T-cell (primary cell): Measurements from ENCODE around the gene SAMD8. TPM values are rescaled to one million over a fixed set of nuclear protein-coding genes. Genes with fewer than 3 reads are reported as not detected.
"Not testable (repeated sequence)": the region's sequence is repeated elsewhere in the genome, so short reads cannot be mapped to it uniquely, and the experiment has no call there.

Experiments used
- ATAC-seq, 4 experiments: fragments of 200-7000 bp in 3 of 4; fragments of 150-1000 bp in 1 of 4; cut with Tn5 transposase; replicated peaks in 1 of 4; 1 replicate in 3 of 4; 2 replicates in 1 of 4; pipeline ENCODE4 v1.10.0; 2021; ENCODE audit warnings: moderate library complexity in 3 of 4, mild to moderate bottlenecking in 2 of 4, moderate number of reproducible peaks in 1 of 4
- CTCF ChIA-PET, 2 donors: fragments of 300-600 bp; sonication (Branson Sonifier 250); formaldehyde crosslinking; loops; one replicate each; lab custom pipeline; 2022; ENCODE audit warnings: antibody characterized with exemption in 2 of 2; lab: Charles Lee
- POLR2A ChIA-PET, 2 donors: fragments of 300-600 bp; sonication (Branson Sonifier 250); formaldehyde crosslinking; loops; one replicate each; lab custom pipeline; 2022; ENCODE audit warnings: antibody characterized with exemption in 2 of 2; lab: Charles Lee
- DNase-seq, 35 experiments: peaks; one replicate each; pipeline versions ENCODE4 v3.0.0 to v3.0.0-alpha.2; 2013 to 2023
- H3K27ac ChIP-seq: one replicate; pipeline ENCODE4 v1.5.1; 2013; ENCODE audit warnings: low read length
- H3K27me3 ChIP-seq, 2 experiments: replicated peaks in 1 of 2; 1 replicate in 1 of 2; 2 replicates in 1 of 2; pipeline versions ENCODE4 v1.6.1 to v1.7.0; 2013; ENCODE audit warnings: low read length in 1 of 2, mixed read lengths in 1 of 2; ENCODE audit not compliant: control insufficient read depth in 2 of 2, insufficient read depth in 2 of 2; ENCODE audit errors: extremely low read depth in 1 of 2
- H3K36me3 ChIP-seq, 2 donors: 1 replicate in 1 of 2; 2 replicates in 1 of 2; pipeline versions ENCODE4 v1.6.1 to v1.7.0; 2013; ENCODE audit warnings: low read length in 1 of 2; ENCODE audit not compliant: control insufficient read depth in 2 of 2, insufficient read depth in 1 of 2; ENCODE audit errors: extremely low read depth in 1 of 2
- H3K4me1 ChIP-seq, 2 experiments: 1 replicate in 1 of 2; 2 replicates in 1 of 2; pipeline versions ENCODE4 v1.6.1 to v1.7.0; 2013; ENCODE audit warnings: low read length in 2 of 2, mixed read lengths in 1 of 2; ENCODE audit not compliant: insufficient read depth in 2 of 2, control insufficient read depth in 1 of 2; ENCODE audit errors: extremely low read depth in 1 of 2
- H3K4me3 ChIP-seq, 2 donors: 1 replicate in 1 of 2; 2 replicates in 1 of 2; pipeline versions ENCODE4 v1.5.1 to v1.7.0; 2013; ENCODE audit warnings: mild to moderate bottlenecking in 2 of 2, low read length in 1 of 2, moderate library complexity in 1 of 2; ENCODE audit not compliant: control insufficient read depth in 1 of 2; ENCODE audit errors: extremely low read depth in 1 of 2
- H3K9me3 ChIP-seq: 2 replicates; pipeline ENCODE4 v1.7.0; 2013
- H3K27ac Mint-ChIP-seq, 2 donors: one replicate each; pipeline ENCODE4 v1.8.0; 2020 to 2021; ENCODE audit warnings: mild to moderate bottlenecking in 2 of 2, mixed read lengths in 2 of 2
- H3K27me3 Mint-ChIP-seq, 2 donors: one replicate each; pipeline ENCODE4 v1.8.0; 2021 to 2022; ENCODE audit warnings: mixed read lengths in 2 of 2
- H3K36me3 Mint-ChIP-seq: one replicate; pipeline ENCODE4 v1.8.0; 2021; ENCODE audit warnings: mixed read lengths
- H3K4me1 Mint-ChIP-seq, 3 donors: one replicate each; pipeline ENCODE4 v1.8.0; 2020 to 2022; ENCODE audit warnings: mixed read lengths in 3 of 3, mild to moderate bottlenecking in 1 of 3
- H3K4me3 Mint-ChIP-seq, 3 donors: one replicate each; pipeline ENCODE4 v1.8.0; 2020 to 2022; ENCODE audit warnings: mild to moderate bottlenecking in 3 of 3, mixed read lengths in 3 of 3, moderate library complexity in 3 of 3
- H3K9me3 Mint-ChIP-seq, 3 donors: one replicate each; pipeline ENCODE4 v1.8.0; 2020 to 2022; ENCODE audit warnings: mixed read lengths in 3 of 3
- WGBS: methylation state at CpG from one replicate; pipeline ENCODE4 v1.1.5; 2013; ENCODE audit warnings: missing lambda C conversion rate; ENCODE audit not compliant: insufficient coverage; 5-methylcytosine and 5-hydroxymethylcytosine counted together
- total RNA-seq, 35 experiments: library from RNA in 6 of 35; stranded (reverse) in 6 of 35; fragments of 120-200 nt in 1 of 35; gene quantifications; one replicate each; pipeline versions ENCODE4 v1.2.1 to v1.2.4 and lab custom pipeline; 2013 to 2026

The SAMD8 gene
- total RNA-seq, 5 donors from 2014 or later (not counting 1 experiment from before 2014, with no cell fraction given): 15.6 to 28.1 (median 16.1) TPM

GRCh38 chr10:75203046-75203620 is 91.7 kb downstream of the SAMD8 start:
- H3K27ac Mint-ChIP-seq, H3K27me3 Mint-ChIP-seq: not testable (repeated sequence)
- CTCF ChIA-PET: interaction anchor here (0.7 to 1.2 kb wide), 4 partner anchors 14 to 2000 kb away, joined by 3 to 10 read pairs (median 4); no protein-coding TSS in a partner anchor

GRCh38 chr10:75203724-75204123 is 92.3 kb downstream of the SAMD8 start:
- Histone ChIP-seq H3K36me3 (no peaks in the 10 kb centered on the region), H3K4me3 (no peak overlapping the region), H3K27me3 (no peaks in the 10 kb centered on the region), H3K27ac (no peak overlapping the region), H3K9me3 (no peaks in the 10 kb centered on the region), H3K4me1 (no peaks in the 10 kb centered on the region)
- DNase-seq (no peak), ATAC-seq (no peak)
- ChIA-PET CTCF (interaction anchor here (0.7 to 1.2 kb wide), 3 partner anchors 14 to 27 kb away, joined by 3 to 5 read pairs (median 4); no protein-coding TSS in a partner anchor), POLR2A (no interaction called here)
- H3K4me1 Mint-ChIP-seq: peaks cover 0 to 2% (median 0%) of the 10 kb centered on the region in 3 donors
- H3K36me3 Mint-ChIP-seq: no peaks in the 10 kb centered on the region
- H3K27ac Mint-ChIP-seq: no peak overlapping the region
- H3K4me3 Mint-ChIP-seq: no peak overlapping the region
- no peaks in the 10 kb centered on the region for H3K27me3 Mint-ChIP-seq
- WGBS: 94% methylated on average over 5 of the region's 5 CpGs
- H3K9me3 Mint-ChIP-seq: no peaks in the 10 kb centered on the region

More at GRCh38 chr10:75203046-75203620, 91.7 kb downstream of the SAMD8 start:
- H3K36me3 Mint-ChIP-seq, POLR2A ChIA-PET, ATAC-seq, H3K27ac ChIP-seq, H3K4me1 Mint-ChIP-seq, H3K9me3 Mint-ChIP-seq, H3K9me3 ChIP-seq, H3K27me3 ChIP-seq, H3K4me3 Mint-ChIP-seq, H3K4me3 ChIP-seq, DNase-seq, H3K4me1 ChIP-seq, H3K36me3 ChIP-seq: not testable (repeated sequence)
- 98% methylated on average over 6 of the region's 11 CpGs for WGBS

- no peak overlapping the region for H3K4me3 Mint-ChIP-seq
- H3K27ac ChIP-seq: no peak overlapping the region
- ChIA-PET POLR2A (interaction anchor here (0.6 to 0.7 kb wide), 2 partner anchors 944 to 1248 kb away, joined by 3 to 7 read pairs; no protein-coding TSS in a partner anchor), CTCF (interaction anchor here in 1 of 2 donors (1.0 kb wide), 1 partner anchor 18 kb away, joined by 3 read pairs; no protein-coding TSS in a partner anchor)
- H3K27me3 ChIP-seq: no peaks in the 10 kb centered on the region
- H3K9me3 ChIP-seq: no peaks in the 10 kb centered on the region
- ATAC-seq (no peak), DNase-seq (no peak)
- H3K4me1 Mint-ChIP-seq: peaks cover 4 to 6% (median 5%) of the 10 kb centered on the region in 3 donors
- H3K27me3 Mint-ChIP-seq: no peaks in the 10 kb centered on the region
- 83% methylated on average over 2 of the region's 2 CpGs for WGBS
- H3K27ac Mint-ChIP-seq: no peak overlapping the region
- no peaks in the 10 kb centered on the region for H3K36me3 Mint-ChIP-seq
- no peaks in the 10 kb centered on the region for H3K36me3 ChIP-seq
- H3K9me3 Mint-ChIP-seq: no peaks in the 10 kb centered on the region
- H3K4me1 ChIP-seq: peaks cover 3 to 13% of the 10 kb centered on the region in 2 experiments
- H3K4me3 ChIP-seq: no peak overlapping the region
Measured at GRCh38 chr10:75205908-75206307, 94.5 kb downstream of the SAMD8 start.

GRCh38 chr10:75206638-75207037 is 95.2 kb downstream of the SAMD8 start:
- not testable (repeated sequence) for H3K4me3 Mint-ChIP-seq, H3K36me3 ChIP-seq, DNase-seq, H3K27ac Mint-ChIP-seq, ATAC-seq, H3K27me3 ChIP-seq, H3K9me3 ChIP-seq, H3K36me3 Mint-ChIP-seq, H3K4me3 ChIP-seq, H3K27ac ChIP-seq, H3K27me3 Mint-ChIP-seq, H3K9me3 Mint-ChIP-seq
- WGBS: 96% methylated on average over 4 of the region's 14 CpGs
- ChIA-PET POLR2A (interaction anchor here (0.7 to 1.1 kb wide), 2 partner anchors 9 to 945 kb away, joined by 3 to 7 read pairs; no protein-coding TSS in a partner anchor), CTCF (interaction anchor here (1.0 to 1.2 kb wide), 2 partner anchors 18 to 19 kb away, joined by 3 to 9 read pairs; no protein-coding TSS in a partner anchor)
- H3K4me1 Mint-ChIP-seq: peaks cover 9 to 12% (median 11%) of the 10 kb centered on the region in 3 donors
- peaks cover 7 to 18% of the 10 kb centered on the region in 2 experiments for H3K4me1 ChIP-seq

GRCh38 chr10:75207079-75207856 is 95.8 kb downstream of the SAMD8 start:
- 59% methylated on average over 6 of the region's 13 CpGs for WGBS
- Mint-ChIP-seq H3K27me3 (no peaks in the 10 kb centered on the region), H3K4me1 (peaks cover 15 to 18% (median 17%) of the 10 kb centered on the region in 3 donors), H3K36me3 (peaks cover 8% of the 10 kb centered on the region), H3K4me3 (no peak overlapping the region), H3K9me3 (no peaks in the 10 kb centered on the region), H3K27ac (no peak overlapping the region)
- Histone ChIP-seq H3K27ac (no peak overlapping the region), H3K36me3 (peaks cover 0 to 2% of the 10 kb centered on the region in 2 donors), H3K27me3 (no peaks in the 10 kb centered on the region), H3K4me1 (peaks cover 13 to 21% of the 10 kb centered on the region in 2 experiments), H3K4me3 (no peak overlapping the region), H3K9me3 (no peaks in the 10 kb centered on the region)
- ChIA-PET CTCF (interaction anchor here in 1 of 2 donors (1.0 to 1.2 kb wide), 2 partner anchors 20 to 22 kb away, joined by 4 to 9 read pairs; no protein-coding TSS in a partner anchor), POLR2A (interaction anchor here in 1 of 2 donors (1.1 kb wide), 1 partner anchor 9 kb away, joined by 3 read pairs; no protein-coding TSS in a partner anchor)
- DNase-seq (no peak), ATAC-seq (no peak)

GRCh38 chr10:75207857-75208144 is 96.3 kb downstream of the SAMD8 start:
- H3K4me3 Mint-ChIP-seq: peak overlapping the region in 1 of 3 donors; percentile 42
- H3K36me3 Mint-ChIP-seq: peaks cover 13% of the 10 kb centered on the region
- H3K27me3 Mint-ChIP-seq: no peaks in the 10 kb centered on the region
- H3K27me3 ChIP-seq: no peaks in the 10 kb centered on the region
- ChIA-PET CTCF (interaction anchor here in 1 of 2 donors (0.6 to 1.2 kb wide), 3 partner anchors 20 to 41 kb away, joined by 3 to 9 read pairs (median 4); no protein-coding TSS in a partner anchor), POLR2A (interaction anchor here in 1 of 2 donors (1.1 kb wide), 1 partner anchor 8 kb away, joined by 3 read pairs; no protein-coding TSS in a partner anchor)
- H3K9me3 ChIP-seq: no peaks in the 10 kb centered on the region
- peaks cover 14 to 24% of the 10 kb centered on the region in 2 experiments for H3K4me1 ChIP-seq
- no CpG with 5 or more reads among the region's 1 CpG for WGBS
- no peak for ATAC-seq
- H3K9me3 Mint-ChIP-seq: no peaks in the 10 kb centered on the region
- H3K36me3 ChIP-seq: peaks cover 0 to 7% of the 10 kb centered on the region in 2 donors
- no peak overlapping the region for H3K4me3 ChIP-seq
- H3K4me1 Mint-ChIP-seq: peaks cover 20 to 23% (median 22%) of the 10 kb centered on the region in 3 donors
- peak overlapping the region in 1 of 2 donors; percentile 11 for H3K27ac Mint-ChIP-seq
- no peak overlapping the region for H3K27ac ChIP-seq
- DNase-seq: no peak
